Smooth muscle cell (in vitro differentiated cells): Measurements from ENCODE around the gene CNEP1R1. TPM values are rescaled to one million over a fixed set of nuclear protein-coding genes. Genes with fewer than 3 reads are reported as not detected.

ENCODE experiments used
- DNase-seq: peaks from one replicate; lab custom pipeline; 2025; ENCODE audit not compliant: unreplicated experiment; lab: John Stamatoyannopoulos, UW
- H2AFZ ChIP-seq: fragments of 200-600 bp; sonication (generic); 2 replicates; pipeline ENCODE4 v1.6.0; 2016; ENCODE audit warnings: antibody characterized with exemption, low read depth, mild to moderate bottlenecking
- H3F3A ChIP-seq: fragments of 200-600 bp; sonication (generic); 2 replicates; pipeline ENCODE4 v1.6.0; 2017; ENCODE audit warnings: antibody characterized with exemption, low read depth
- H3K27ac ChIP-seq: fragments of 200-600 bp; sonication (generic); 2 replicates; pipeline ENCODE4 v1.5.1; 2016; ENCODE audit warnings: low read depth, mild to moderate bottlenecking
- H3K27me3 ChIP-seq: fragments of 200-600 bp; sonication (generic); 2 replicates; pipeline ENCODE4 v1.6.1; 2016; ENCODE audit warnings: low read depth, mild to moderate bottlenecking
- H3K36me3 ChIP-seq: fragments of 200-600 bp; sonication (generic); 2 replicates; pipeline ENCODE4 v1.5.1; 2016; ENCODE audit warnings: low read depth
- H3K4me1 ChIP-seq: fragments of 200-600 bp; sonication (generic); 2 replicates; pipeline ENCODE4 v1.5.1; 2016; ENCODE audit warnings: low read depth
- H3K4me2 ChIP-seq: fragments of 200-600 bp; sonication (generic); 2 replicates; pipeline ENCODE4 v1.6.0; 2016; ENCODE audit warnings: mild to moderate bottlenecking
- H3K4me3 ChIP-seq: fragments of 200-600 bp; sonication (generic); 2 replicates; pipeline ENCODE4 v1.5.1; 2016; ENCODE audit warnings: mild to moderate bottlenecking
- H3K79me2 ChIP-seq: fragments of 200-600 bp; sonication (generic); 2 replicates; pipeline ENCODE4 v1.6.0; 2016; ENCODE audit warnings: low read depth, mild to moderate bottlenecking
- H3K9ac ChIP-seq: fragments of 200-600 bp; sonication (generic); 2 replicates; pipeline ENCODE4 v1.6.0; 2016; ENCODE audit warnings: low read depth
- H3K9me3 ChIP-seq: fragments of 200-600 bp; sonication (generic); replicated peaks from 2 replicates; pipeline ENCODE4 v1.5.1; 2016; ENCODE audit warnings: low read depth
- H4K20me1 ChIP-seq: fragments of 200-600 bp; sonication (generic); 2 replicates; pipeline ENCODE4 v1.6.0; 2016; ENCODE audit warnings: low read depth
- WGBS: methylation state at CpG from one replicate; pipeline ENCODE4 v1.1.7; 2016; ENCODE audit warnings: low lambda C conversion rate; 5-methylcytosine and 5-hydroxymethylcytosine counted together
- polyA plus RNA-seq: library from polyadenylated mRNA; unstranded; fragments of >200 nt; fragmentation: Nextera tagmentation; extraction: Ambion mirVana; gene quantifications from 2 replicates; pipeline ENCODE4 v1.2.1, GENCODE V29; 2016
- small RNA-seq: library from RNA; depleted of rRNA; stranded (forward); fragments of <200 nt; gene quantifications from one replicate; pipeline ENCODE3, GENCODE V24; 2014
- total RNA-seq: library from RNA; depleted of rRNA; stranded (reverse); fragments of >200 nt; gene quantifications from 2 replicates; pipeline ENCODE4 v1.2.3, GENCODE V29; 2014
- TF ChIP-seq, protein P1 (sequence below): fragments of 200-600 bp; sonication (generic); IDR thresholded peaks from 2 replicates; pipeline ENCODE4 v1.5.1; 2017; ENCODE audit warnings: borderline replicate concordance, mild to moderate bottlenecking, antibody characterized with exemption; ENCODE audit not compliant: insufficient read depth, poor library complexity, severe bottlenecking

CNEP1R1 gene
- total and polyA plus RNA-seq, 2 experiments from 2014 or later = 21.3 to 31.7 TPM

DNA sequence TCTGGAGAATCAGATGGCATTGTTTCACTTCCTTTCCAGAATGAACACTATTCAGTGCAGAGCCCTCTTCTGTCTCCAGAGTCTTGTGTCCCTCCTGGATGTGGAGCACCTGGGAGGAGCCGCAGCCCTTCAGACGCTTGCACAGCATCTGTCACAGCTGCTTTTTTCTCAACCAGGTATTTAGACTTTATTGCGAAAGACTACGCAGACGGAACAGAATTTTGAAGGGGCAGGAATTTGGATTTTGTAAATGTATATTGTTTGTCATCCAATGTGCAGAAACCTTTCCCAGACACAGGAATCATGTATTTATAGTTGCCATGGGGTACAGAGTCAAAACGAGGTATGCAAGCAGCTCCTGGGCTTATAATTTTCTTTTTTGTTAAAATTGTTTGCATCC is 61.2 kb downstream of the CNEP1R1 start:
- peaks cover 7% of the 10 kb centered on the region for H4K20me1 ChIP-seq
- no peaks in the 10 kb centered on the region for H3K27me3 ChIP-seq
- no peaks in the 10 kb centered on the region for H3F3A ChIP-seq
- H3K4me2 ChIP-seq = no peak overlapping the region
- H3K4me1 ChIP-seq = no peaks in the 10 kb centered on the region
- H3K27ac ChIP-seq = no peak overlapping the region
- peaks cover 6% of the 10 kb centered on the region for H3K36me3 ChIP-seq
- no peaks in the 10 kb centered on the region for H3K79me2 ChIP-seq
- 97% methylated on average over 6 of the region's 6 CpGs for WGBS
- H3K9me3 ChIP-seq = no peaks in the 10 kb centered on the region
- TF ChIP-seq, protein P1, sequence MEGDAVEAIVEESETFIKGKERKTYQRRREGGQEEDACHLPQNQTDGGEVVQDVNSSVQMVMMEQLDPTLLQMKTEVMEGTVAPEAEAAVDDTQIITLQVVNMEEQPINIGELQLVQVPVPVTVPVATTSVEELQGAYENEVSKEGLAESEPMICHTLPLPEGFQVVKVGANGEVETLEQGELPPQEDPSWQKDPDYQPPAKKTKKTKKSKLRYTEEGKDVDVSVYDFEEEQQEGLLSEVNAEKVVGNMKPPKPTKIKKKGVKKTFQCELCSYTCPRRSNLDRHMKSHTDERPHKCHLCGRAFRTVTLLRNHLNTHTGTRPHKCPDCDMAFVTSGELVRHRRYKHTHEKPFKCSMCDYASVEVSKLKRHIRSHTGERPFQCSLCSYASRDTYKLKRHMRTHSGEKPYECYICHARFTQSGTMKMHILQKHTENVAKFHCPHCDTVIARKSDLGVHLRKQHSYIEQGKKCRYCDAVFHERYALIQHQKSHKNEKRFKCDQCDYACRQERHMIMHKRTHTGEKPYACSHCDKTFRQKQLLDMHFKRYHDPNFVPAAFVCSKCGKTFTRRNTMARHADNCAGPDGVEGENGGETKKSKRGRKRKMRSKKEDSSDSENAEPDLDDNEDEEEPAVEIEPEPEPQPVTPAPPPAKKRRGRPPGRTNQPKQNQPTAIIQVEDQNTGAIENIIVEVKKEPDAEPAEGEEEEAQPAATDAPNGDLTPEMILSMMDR = no peak
- no peak overlapping the region for H3K9ac ChIP-seq
- DNase-seq = no peak
- no peak overlapping the region for H2AFZ ChIP-seq
- no peak overlapping the region for H3K4me3 ChIP-seq

Small RNA genes lying within 50 kb of the gene (small RNA-seq; reads per million reads assigned to genes)
- gene RF00017 = not detected

Other genes with a start within 250 kb of the CNEP1R1 start
- gene ZNF423, start 169.1 kb upstream of the CNEP1R1 start, total RNA-seq = 4.7 and 7.0 TPM in 2 replicates
- 6.9 and 8.8 TPM in 2 replicates for gene ZNF423, start 169.1 kb upstream of the CNEP1R1 start, polyA plus RNA-seq
- 7.2 and 9.1 TPM in 2 replicates for gene HEATR3, start 40.7 kb downstream of the CNEP1R1 start, total RNA-seq
- 3.1 and 3.6 TPM in 2 replicates for gene HEATR3, start 40.7 kb downstream of the CNEP1R1 start, polyA plus RNA-seq
- 8.8 and 10.3 TPM in 2 replicates for gene TENT4B, start 128.1 kb downstream of the CNEP1R1 start, total RNA-seq
- gene TENT4B, start 128.1 kb downstream of the CNEP1R1 start, polyA plus RNA-seq = 2.6 and 4.4 TPM in 2 replicates
- gene ADCY7, start 241.3 kb downstream of the CNEP1R1 start, total RNA-seq = 31.6 and 37.1 TPM in 2 replicates
- 28.1 and 30.7 TPM in 2 replicates for gene ADCY7, start 241.3 kb downstream of the CNEP1R1 start, polyA plus RNA-seq